Aorta (tissue), 5 donors: ENCODE results near the gene EIF4E1B. TPM values are rescaled to one million over a fixed set of nuclear protein-coding genes. Genes with fewer than 3 reads are reported as not detected.

Experiments used
- ATAC-seq: fragments of 200-7000 bp; cut with Tn5 transposase; one replicate; pipeline ENCODE4 v1.9.1; 2022; ENCODE audit warnings: moderate library complexity; ENCODE audit not compliant: low FRiP score
- DNase-seq, 2 donors: peaks; one replicate each; pipeline ENCODE4 v3.0.0-alpha.2; 2020
- H3K27ac ChIP-seq, 2 donors: one replicate each; pipeline ENCODE4 v1.5.1; 2013; ENCODE audit warnings: low read length in 2 of 2, mild to moderate bottlenecking in 2 of 2, moderate library complexity in 2 of 2, control low read depth in 1 of 2, inconsistent platforms in 1 of 2, low read depth in 1 of 2
- H3K27me3 ChIP-seq, 2 donors: one replicate each; pipeline ENCODE4 v1.6.1; 2013; ENCODE audit warnings: control low read depth in 1 of 2, low read length in 1 of 2, mild to moderate bottlenecking in 1 of 2, moderate library complexity in 1 of 2; ENCODE audit not compliant: insufficient read depth in 2 of 2, control insufficient read depth in 1 of 2
- H3K36me3 ChIP-seq, 2 donors: one replicate each; pipeline ENCODE4 v1.6.1; 2013; ENCODE audit warnings: control low read depth in 1 of 2, low read length in 1 of 2, mild to moderate bottlenecking in 1 of 2; ENCODE audit not compliant: insufficient read depth in 2 of 2, control insufficient read depth in 1 of 2
- H3K4me1 ChIP-seq, 2 donors: one replicate each; pipeline ENCODE4 v1.6.1; 2013; ENCODE audit warnings: low read length in 2 of 2, control low read depth in 1 of 2, mild to moderate bottlenecking in 1 of 2, moderate library complexity in 1 of 2; ENCODE audit not compliant: insufficient read depth in 2 of 2, control insufficient read depth in 1 of 2
- H3K4me3 ChIP-seq, 2 donors: one replicate each; pipeline ENCODE4 v1.5.1; 2013; ENCODE audit warnings: low read length in 2 of 2, control low read depth in 1 of 2, mild to moderate bottlenecking in 1 of 2
- H3K9me3 ChIP-seq: one replicate; pipeline ENCODE4 v1.6.1; 2013; ENCODE audit warnings: mild to moderate bottlenecking, low read length; ENCODE audit not compliant: control insufficient read depth
- WGBS, 2 donors: extraction: QIAGEN DNeasy Blood & Tissue Kit; methylation state at CpG; one replicate each; pipeline ENCODE4 v1.1.7; 2013; 5-methylcytosine and 5-hydroxymethylcytosine counted together
- intact Hi-C, 2 donors: fragments of 100-400 bp; cut with DNase I; formaldehyde crosslinking; loops; one replicate each; pipeline versions ENCODE4 v1.14.2 to v1.15.0; 2022
- polyA plus RNA-seq, 2 donors: library from polyadenylated mRNA; stranded (reverse); fragments of 200-250 nt; gene quantifications; one replicate each; pipeline ENCODE4 v1.2.3, GENCODE V29; 2013
- total RNA-seq, 2 donors: library from RNA; stranded (reverse); fragmentation: NEBNext Ultra II Directional; extraction: Animal tissue kit (Norgen Biotek cat#: 25700); gene quantifications; one replicate each; pipeline ENCODE4 v1.2.1, GENCODE V29; 2021
- donor health status: healthy with polysubstance abuse.
- donor health status: Bipolar disorder and iron deficiency.
- donor health status: DM: no; HTN: no; CAD: no.
- donor health status: DM: no; HTN: no; CAD: no.
- donor health status: DM: yes; HTN: yes; CAD: no.

EIF4E1B gene
- total and polyA plus RNA-seq, 4 donors = not detected

GRCh38 chr5:176611435-176611834, 19.0 kb upstream of the EIF4E1B start:
- Histone ChIP-seq H3K4me3 (no peak overlapping the region), H3K9me3 (no peaks in the 10 kb centered on the region), H3K36me3 (no peaks in the 10 kb centered on the region), H3K27me3 (no peaks in the 10 kb centered on the region), H3K27ac (no peak overlapping the region), H3K4me1 (no peaks in the 10 kb centered on the region)
- WGBS, 2 donors = 10% methylated on average over 10 of the region's 10 CpGs
- DNase-seq = peak; percentile 84 to 92
- ATAC-seq = no peak
- intact Hi-C loops = no loop called here

- H3K36me3 ChIP-seq = no peaks in the 10 kb centered on the region
- H3K27me3 ChIP-seq = no peaks in the 10 kb centered on the region
- no peaks in the 10 kb centered on the region for H3K9me3 ChIP-seq
- H3K27ac ChIP-seq = no peak overlapping the region
- ATAC-seq = no peak
- intact Hi-C loops = no loop called here
- WGBS, 2 donors = 82 to 87% methylated on average over 6 of the region's 6 CpGs
- no peaks in the 10 kb centered on the region for H3K4me1 ChIP-seq
- DNase-seq = no peak
- no peak overlapping the region for H3K4me3 ChIP-seq
These were observed 18.5 kb upstream of the EIF4E1B start for GRCh38 chr5:176612008-176612407.

- Histone ChIP-seq H3K36me3 (no peaks in the 10 kb centered on the region), H3K4me3 (no peak overlapping the region), H3K9me3 (no peaks in the 10 kb centered on the region), H3K27ac (no peak overlapping the region), H3K27me3 (no peaks in the 10 kb centered on the region), H3K4me1 (no peaks in the 10 kb centered on the region)
- ATAC-seq (no peak), DNase-seq (no peak)
- intact Hi-C loops = no loop called here
- 51 to 72% methylated on average over 2 of the region's 2 CpGs for WGBS, 2 donors
These were observed 17.6 kb upstream of the EIF4E1B start for GRCh38 chr5:176612855-176613254.

GRCh38 chr5:176614805-176615478, 15.5 kb upstream of the EIF4E1B start:
- H3K4me3 ChIP-seq = no peak overlapping the region
- intact Hi-C loops = no loop called here
- WGBS, 2 donors = 43 to 46% methylated on average over 8 of the region's 8 CpGs
- no peaks in the 10 kb centered on the region for H3K4me1 ChIP-seq
- H3K27me3 ChIP-seq = no peaks in the 10 kb centered on the region
- H3K9me3 ChIP-seq = no peaks in the 10 kb centered on the region
- no peaks in the 10 kb centered on the region for H3K36me3 ChIP-seq
- DNase-seq (no peak), ATAC-seq (no peak)
- no peak overlapping the region for H3K27ac ChIP-seq

GRCh38 chr5:176616511-176616910, 14.0 kb upstream of the EIF4E1B start:
- ATAC-seq = no peak
- H3K36me3 ChIP-seq = no peaks in the 10 kb centered on the region
- no peaks in the 10 kb centered on the region for H3K4me1 ChIP-seq
- no peaks in the 10 kb centered on the region for H3K9me3 ChIP-seq
- WGBS, 2 donors = 38 to 42% methylated on average over 7 of the region's 7 CpGs
- no peak overlapping the region for H3K27ac ChIP-seq
- no peak overlapping the region for H3K4me3 ChIP-seq
- no peak for DNase-seq
- intact Hi-C loops = no loop called here
- no peaks in the 10 kb centered on the region for H3K27me3 ChIP-seq

GRCh38 chr5:176618783-176619182, 11.7 kb upstream of the EIF4E1B start:
- no peak overlapping the region for H3K4me3 ChIP-seq
- WGBS, 2 donors = 25 to 30% methylated on average over 19 of the region's 19 CpGs

GRCh38 chr5:176619203-176619568, 11.3 kb upstream of the EIF4E1B start:
- H3K27ac ChIP-seq = no peak overlapping the region
- intact Hi-C loops = no loop called here
- ATAC-seq (peak; percentile 71), DNase-seq (peak; percentile 74 to 84)
- no peak overlapping the region for H3K4me3 ChIP-seq
- H3K9me3 ChIP-seq = no peaks in the 10 kb centered on the region
- no peaks in the 10 kb centered on the region for H3K36me3 ChIP-seq
- WGBS, 2 donors = 2 to 3% methylated on average over 20 to 31 of the region's 31 CpGs
- peaks cover 0 to 2% of the 10 kb centered on the region in 2 donors for H3K27me3 ChIP-seq
- no peaks in the 10 kb centered on the region for H3K4me1 ChIP-seq

More at GRCh38 chr5:176618783-176619182, 11.7 kb upstream of the EIF4E1B start:
- no peak overlapping the region for H3K27ac ChIP-seq
- intact Hi-C loops = no loop called here
- peaks cover 0 to 2% of the 10 kb centered on the region in 2 donors for H3K27me3 ChIP-seq
- H3K36me3 ChIP-seq = no peaks in the 10 kb centered on the region
- no peaks in the 10 kb centered on the region for H3K9me3 ChIP-seq
- no peaks in the 10 kb centered on the region for H3K4me1 ChIP-seq
- ATAC-seq = no peak
- DNase-seq = no peak

- DNase-seq (no peak), ATAC-seq (no peak)
- H3K4me1 ChIP-seq = no peaks in the 10 kb centered on the region
- 9 to 10% methylated on average over 58 to 59 of the region's 59 CpGs for WGBS, 2 donors
- no peak overlapping the region for H3K27ac ChIP-seq
- H3K27me3 ChIP-seq = peaks cover 0 to 2% of the 10 kb centered on the region in 2 donors
- H3K36me3 ChIP-seq = no peaks in the 10 kb centered on the region
- intact Hi-C loops = no loop called here
- H3K4me3 ChIP-seq = no peak overlapping the region
- H3K9me3 ChIP-seq = no peaks in the 10 kb centered on the region
These were observed 10.7 kb upstream of the EIF4E1B start for GRCh38 chr5:176619569-176620332.
